Measurements from ENCODE around the gene AFF1. TPM values are rescaled to one million over a fixed set of nuclear protein-coding genes. Genes with fewer than 3 reads are reported as not detected.
A peak's percentile ranks its signal among the peaks of the same experiment; 100 is the strongest.

AFF1 gene
- total RNA-seq, 1 donor from 2014 or later, result 89.3 TPM

- no peak for TF ChIP-seq CTCF (IDR thresholded peaks at IDR 0.05; ENCODE audit: unreplicated experiment)
- no peaks in the 10 kb centered on the region for H3K9me3 Mint-ChIP-seq (ENCODE audit: low read depth)
- H3K36me3 Mint-ChIP-seq (ENCODE audit: insufficient read depth), result peaks cover 19% of the 10 kb centered on the region
- no peak for DNase-seq (ENCODE audit: low spot score, unreplicated experiment)
- peaks cover 25% of the 10 kb centered on the region for H3K4me1 Mint-ChIP-seq (ENCODE audit: low read depth)
- H3K27me3 Mint-ChIP-seq, result no peaks in the 10 kb centered on the region
- H3K4me3 Mint-ChIP-seq (ENCODE audit: low read depth), result no peak overlapping the region
- H3K27ac Mint-ChIP-seq, result peak overlapping the region; percentile 0
Measured at GRCh38 chr4:87060957-87061356, 126.1 kb downstream of the AFF1 start.

GRCh38 chr4:87065021-87065420 lies 130.2 kb downstream of the AFF1 start:
- no peak for DNase-seq (ENCODE audit: low spot score, unreplicated experiment)
- H3K4me1 Mint-ChIP-seq (ENCODE audit: low read depth), result peaks cover 7% of the 10 kb centered on the region
- H3K27me3 Mint-ChIP-seq, result no peaks in the 10 kb centered on the region
- peaks cover 19% of the 10 kb centered on the region for H3K36me3 Mint-ChIP-seq (ENCODE audit: insufficient read depth)
- no peak for TF ChIP-seq CTCF (IDR thresholded peaks at IDR 0.05; ENCODE audit: unreplicated experiment)
- H3K9me3 Mint-ChIP-seq (ENCODE audit: low read depth), result no peaks in the 10 kb centered on the region
- no peak overlapping the region for H3K27ac Mint-ChIP-seq
- H3K4me3 Mint-ChIP-seq (ENCODE audit: low read depth), result no peak overlapping the region

- no peak for TF ChIP-seq CTCF (IDR thresholded peaks at IDR 0.05; ENCODE audit: unreplicated experiment)
- peak overlapping the region; percentile 52 for H3K27ac Mint-ChIP-seq
- no peak overlapping the region for H3K4me3 Mint-ChIP-seq (ENCODE audit: low read depth)
- no peak for DNase-seq (ENCODE audit: low spot score, unreplicated experiment)
- H3K36me3 Mint-ChIP-seq (ENCODE audit: insufficient read depth), result peaks cover 16% of the 10 kb centered on the region
- no peaks in the 10 kb centered on the region for H3K27me3 Mint-ChIP-seq
- H3K9me3 Mint-ChIP-seq (ENCODE audit: low read depth), result peaks cover under 1% of the 10 kb centered on the region
- peaks cover 10% of the 10 kb centered on the region for H3K4me1 Mint-ChIP-seq (ENCODE audit: low read depth)
Measured at GRCh38 chr4:87066403-87067123, 131.8 kb downstream of the AFF1 start.

- no peaks in the 10 kb centered on the region for H3K27me3 Mint-ChIP-seq
- no peak for TF ChIP-seq CTCF (IDR thresholded peaks at IDR 0.05; ENCODE audit: unreplicated experiment)
- H3K27ac Mint-ChIP-seq, result peak overlapping the region; percentile 20
- peaks cover 17% of the 10 kb centered on the region for H3K36me3 Mint-ChIP-seq (ENCODE audit: insufficient read depth)
- peaks cover 12% of the 10 kb centered on the region for H3K4me1 Mint-ChIP-seq (ENCODE audit: low read depth)
- no peak overlapping the region for H3K4me3 Mint-ChIP-seq (ENCODE audit: low read depth)
- peaks cover 5% of the 10 kb centered on the region for H3K9me3 Mint-ChIP-seq (ENCODE audit: low read depth)
- no peak for DNase-seq (ENCODE audit: low spot score, unreplicated experiment)
Measured at GRCh38 chr4:87067124-87067885, 132.5 kb downstream of the AFF1 start.

- peaks cover 19% of the 10 kb centered on the region for H3K4me1 Mint-ChIP-seq (ENCODE audit: low read depth)
- no peaks in the 10 kb centered on the region for H3K27me3 Mint-ChIP-seq
- H3K27ac Mint-ChIP-seq, result no peak overlapping the region
- TF ChIP-seq CTCF (IDR thresholded peaks at IDR 0.05; ENCODE audit: unreplicated experiment), result no peak
- peaks cover 14% of the 10 kb centered on the region for H3K36me3 Mint-ChIP-seq (ENCODE audit: insufficient read depth)
- DNase-seq (ENCODE audit: low spot score, unreplicated experiment), result no peak
- no peak overlapping the region for H3K4me3 Mint-ChIP-seq (ENCODE audit: low read depth)
- peaks cover 5% of the 10 kb centered on the region for H3K9me3 Mint-ChIP-seq (ENCODE audit: low read depth)
Measured at GRCh38 chr4:87068583-87069021, 133.8 kb downstream of the AFF1 start.

All from progenitor cell of endocrine pancreas (in vitro differentiated cells).